Gastroesophageal sphincter (tissue), 4 donors: Measurements from ENCODE around the gene MLLT3. TPM values are rescaled to one million over a fixed set of nuclear protein-coding genes. Genes with fewer than 3 reads are reported as not detected.

Experiments
- ATAC-seq: fragments of 150-250 bp; one replicate; pipeline ENCODE4 v1.9.1; 2016; ENCODE audit warnings: mild to moderate bottlenecking, moderate library complexity
- H3K27ac ChIP-seq, 4 donors: fragments of 200-600 bp; sonication (generic) in 3 of 4; 1 replicate in 3 of 4; 2 replicates in 1 of 4; pipeline ENCODE4 v1.5.1; 2016 to 2019
- H3K27me3 ChIP-seq: fragments of 200-600 bp; sonication (generic); one replicate; pipeline ENCODE4 v1.5.1; 2019
- H3K36me3 ChIP-seq, 2 donors: fragments of 200-600 bp; sonication (generic); one replicate each; pipeline ENCODE4 v1.5.1; 2019; ENCODE audit warnings: control low read depth in 1 of 2
- H3K4me1 ChIP-seq, 3 donors: fragments of 200-600 bp; sonication (generic); 1 replicate in 2 of 3; 2 replicates in 1 of 3; pipeline ENCODE4 v1.5.1; 2016 to 2019; ENCODE audit warnings: control low read depth in 2 of 3
- H3K4me3 ChIP-seq, 2 donors: fragments of 200-600 bp; sonication (generic); one replicate each; pipeline ENCODE4 v1.5.1; 2019; ENCODE audit warnings: mild to moderate bottlenecking in 1 of 2, moderate library complexity in 1 of 2
- H3K9me3 ChIP-seq, 3 donors: fragments of 200-600 bp; sonication (generic); one replicate each; pipeline ENCODE4 v1.5.1; 2017 to 2019; ENCODE audit warnings: control low read depth in 2 of 3
- EP300 ChIP-seq: sonication (generic); formaldehyde crosslinking; IDR thresholded peaks from one replicate; pipeline ENCODE4 v1.6.1; 2017; ENCODE audit warnings: antibody characterized with exemption, mild to moderate bottlenecking
- POLR2A ChIP-seq, 2 donors: fragments of 450-650 bp; IDR thresholded peaks; one replicate each; pipeline ENCODE4 v1.6.1; 2017; ENCODE audit warnings: antibody characterized with exemption in 2 of 2, mild to moderate bottlenecking in 2 of 2, moderate library complexity in 1 of 2
- POLR2AphosphoS5 ChIP-seq: sonication (generic); formaldehyde crosslinking; IDR thresholded peaks from one replicate; pipeline ENCODE4 v1.6.1; 2017; ENCODE audit warnings: antibody characterized with exemption
- WGBS, 2 donors: methylation state at CpG; one replicate each; pipeline ENCODE4 v1.1.5; 2018; ENCODE audit warnings: low coverage in 1 of 2; 5-methylcytosine and 5-hydroxymethylcytosine counted together
- total RNA-seq, 4 donors: library from RNA; depleted of rRNA; stranded (reverse); fragments of >200 nt; gene quantifications; one replicate each; pipeline ENCODE4 v1.1.0, GENCODE V29; 2016
- TF ChIP-seq, protein P1 (sequence below), 4 experiments: fragments of 200-600 bp in 2 of 4; fragments of 450-650 bp in 2 of 4; sonication (generic) in 1 of 4; IDR thresholded peaks; one replicate each; pipeline ENCODE4 v1.5.1; 2017 to 2019; ENCODE audit warnings: antibody characterized with exemption in 4 of 4, mild to moderate bottlenecking in 2 of 4, moderate library complexity in 2 of 4

Gene MLLT3
- total RNA-seq, 4 donors from 2014 or later = 21.2 to 37.2 (median 29.6) TPM

DNA sequence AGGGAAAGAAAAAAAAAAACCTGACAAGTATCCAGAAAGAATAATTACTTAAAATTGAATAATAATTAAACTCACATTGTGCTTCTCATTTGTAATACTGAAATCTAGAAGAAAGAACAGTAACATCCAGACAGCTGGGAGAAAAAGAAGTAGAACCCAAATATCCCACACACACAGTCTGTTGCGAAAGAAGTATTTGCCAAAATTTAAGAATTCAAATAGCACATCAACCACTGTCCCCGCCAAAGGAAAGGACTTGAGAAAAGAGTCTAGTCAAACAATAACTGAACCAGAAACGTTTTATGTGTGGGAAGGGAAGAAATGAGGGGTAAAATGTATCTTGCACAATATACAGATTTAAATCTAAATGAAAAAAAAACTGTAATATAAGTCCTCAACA is 202.8 kb downstream of the MLLT3 start:
- no peaks in the 10 kb centered on the region for H3K9me3 ChIP-seq
- TF ChIP-seq POLR2AphosphoS5 (no peak), POLR2A (IDR thresholded peaks at IDR 0.05) (no peak), EP300 (no peak)
- TF ChIP-seq, protein P1, sequence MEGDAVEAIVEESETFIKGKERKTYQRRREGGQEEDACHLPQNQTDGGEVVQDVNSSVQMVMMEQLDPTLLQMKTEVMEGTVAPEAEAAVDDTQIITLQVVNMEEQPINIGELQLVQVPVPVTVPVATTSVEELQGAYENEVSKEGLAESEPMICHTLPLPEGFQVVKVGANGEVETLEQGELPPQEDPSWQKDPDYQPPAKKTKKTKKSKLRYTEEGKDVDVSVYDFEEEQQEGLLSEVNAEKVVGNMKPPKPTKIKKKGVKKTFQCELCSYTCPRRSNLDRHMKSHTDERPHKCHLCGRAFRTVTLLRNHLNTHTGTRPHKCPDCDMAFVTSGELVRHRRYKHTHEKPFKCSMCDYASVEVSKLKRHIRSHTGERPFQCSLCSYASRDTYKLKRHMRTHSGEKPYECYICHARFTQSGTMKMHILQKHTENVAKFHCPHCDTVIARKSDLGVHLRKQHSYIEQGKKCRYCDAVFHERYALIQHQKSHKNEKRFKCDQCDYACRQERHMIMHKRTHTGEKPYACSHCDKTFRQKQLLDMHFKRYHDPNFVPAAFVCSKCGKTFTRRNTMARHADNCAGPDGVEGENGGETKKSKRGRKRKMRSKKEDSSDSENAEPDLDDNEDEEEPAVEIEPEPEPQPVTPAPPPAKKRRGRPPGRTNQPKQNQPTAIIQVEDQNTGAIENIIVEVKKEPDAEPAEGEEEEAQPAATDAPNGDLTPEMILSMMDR (IDR thresholded peaks at IDR 0.05) = no peak
- H3K4me3 ChIP-seq = no peak overlapping the region
- no peak for ATAC-seq
- H3K36me3 ChIP-seq = no peaks in the 10 kb centered on the region
- H3K27me3 ChIP-seq = no peaks in the 10 kb centered on the region
- H3K4me1 ChIP-seq = peaks cover 0 to 4% (median 0%) of the 10 kb centered on the region in 3 donors
- WGBS, 2 donors = 41 to 59% methylated on average over 3 of the region's 3 CpGs
- no peak overlapping the region for H3K27ac ChIP-seq

- WGBS, 2 donors = 94 to 95% methylated on average over 4 to 6 of the region's 7 CpGs
- TF ChIP-seq POLR2A (IDR thresholded peaks at IDR 0.05) (no peak), POLR2AphosphoS5 (no peak), EP300 (no peak)
- TF ChIP-seq, protein P1 (IDR thresholded peaks at IDR 0.05) = no peak
Measured at GRCh38 chr9:20418485-20418884, 203.8 kb downstream of the MLLT3 start.

DNA sequence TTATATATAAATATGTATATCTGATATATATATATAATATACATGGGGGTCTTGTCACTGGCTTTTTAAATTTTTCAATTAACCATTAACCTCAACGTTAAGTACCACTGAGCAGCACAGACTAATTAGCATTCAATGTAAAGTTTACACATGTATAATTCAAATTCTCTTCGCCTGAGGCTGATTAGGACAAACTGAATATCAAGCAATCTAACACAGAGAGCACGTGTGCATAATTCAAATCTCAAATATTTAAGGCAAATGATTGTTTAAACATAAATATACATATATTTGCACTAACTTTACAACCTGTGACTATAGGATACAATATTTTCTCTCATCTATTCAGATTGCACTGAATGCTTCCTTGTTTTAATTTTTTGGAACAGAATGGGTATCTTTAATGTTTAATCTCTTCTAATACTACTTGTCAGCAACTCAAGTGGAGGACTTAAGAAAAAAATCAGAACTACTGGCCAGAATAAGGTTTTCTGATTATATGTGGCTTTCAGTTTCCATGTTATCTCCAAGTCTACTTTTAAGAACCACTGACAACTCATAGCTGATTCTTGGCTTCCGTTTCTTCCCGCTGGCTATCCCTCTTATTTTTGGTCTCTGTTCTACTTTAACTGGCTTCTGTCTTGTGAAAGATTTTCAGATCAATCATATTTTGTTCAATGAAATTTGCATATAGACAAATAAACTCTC is 204.8 kb downstream of the MLLT3 start:
- H3K27me3 ChIP-seq = no peaks in the 10 kb centered on the region
- no peaks in the 10 kb centered on the region for H3K9me3 ChIP-seq
- TF ChIP-seq, protein P1 (IDR thresholded peaks at IDR 0.05) = no peak
- no peak for TF ChIP-seq EP300
- TF ChIP-seq POLR2A (IDR thresholded peaks at IDR 0.05) = no peak
- TF ChIP-seq POLR2AphosphoS5 = no peak
- WGBS, 2 donors = 89 to 94% methylated on average over 5 of the region's 5 CpGs
- no peak overlapping the region for H3K4me3 ChIP-seq
- H3K4me1 ChIP-seq = peaks cover 0 to 4% (median 0%) of the 10 kb centered on the region in 3 donors
- peaks cover 0 to 10% of the 10 kb centered on the region in 2 donors for H3K36me3 ChIP-seq
- ATAC-seq = no peak
- no peak overlapping the region for H3K27ac ChIP-seq

More at GRCh38 chr9:20418485-20418884, 203.8 kb downstream of the MLLT3 start:
- no peak overlapping the region for H3K4me3 ChIP-seq
- peaks cover 0 to 7% of the 10 kb centered on the region in 2 donors for H3K36me3 ChIP-seq
- no peak for ATAC-seq
- H3K27me3 ChIP-seq = no peaks in the 10 kb centered on the region
- no peak overlapping the region for H3K27ac ChIP-seq
- H3K9me3 ChIP-seq = no peaks in the 10 kb centered on the region
- peaks cover 0 to 4% (median 0%) of the 10 kb centered on the region in 3 donors for H3K4me1 ChIP-seq

GRCh38 chr9:20414150-20414549 is 208.1 kb downstream of the MLLT3 start:
- H3K27me3 ChIP-seq = no peaks in the 10 kb centered on the region
- H3K36me3 ChIP-seq = peaks cover 0 to 10% of the 10 kb centered on the region in 2 donors
- no peak overlapping the region for H3K27ac ChIP-seq
- no peak for ATAC-seq
- H3K4me3 ChIP-seq = no peak overlapping the region
- TF ChIP-seq EP300 (no peak), POLR2A (IDR thresholded peaks at IDR 0.05) (no peak), POLR2AphosphoS5 (no peak)
- TF ChIP-seq, protein P1 (IDR thresholded peaks at IDR 0.05) = no peak
- no peaks in the 10 kb centered on the region for H3K9me3 ChIP-seq
- no peaks in the 10 kb centered on the region for H3K4me1 ChIP-seq
